Upper lobe of left lung (tissue), 6 donors: ENCODE results near the gene TCTN2. TPM values are rescaled to one million over a fixed set of nuclear protein-coding genes. Genes with fewer than 3 reads are reported as not detected.

Experiments used
- ATAC-seq, 2 donors: fragments of 200-7000 bp; cut with Tn5 transposase; one replicate each; pipeline ENCODE4 v1.9.1; 2022; ENCODE audit warnings: mild to moderate bottlenecking in 2 of 2, moderate library complexity in 2 of 2; ENCODE audit not compliant: low FRiP score in 2 of 2
- DNase-seq, 2 donors: peaks; one replicate each; pipeline ENCODE4 v3.0.0-alpha.2; 2019 to 2020
- H3K27ac ChIP-seq, 4 donors: fragments of 200-600 bp; sonication (generic); one replicate each; pipeline ENCODE4 v1.5.1; 2016 to 2019
- H3K27me3 ChIP-seq, 4 donors: fragments of 200-600 bp; sonication (generic); one replicate each; pipeline ENCODE4 v1.5.1; 2017 to 2019
- H3K36me3 ChIP-seq, 4 donors: fragments of 200-600 bp; sonication (generic); one replicate each; pipeline ENCODE4 v1.5.1; 2016 to 2019
- H3K4me1 ChIP-seq, 4 donors: fragments of 200-600 bp; sonication (generic); one replicate each; pipeline ENCODE4 v1.5.1; 2018 to 2019
- H3K4me3 ChIP-seq, 4 donors: fragments of 200-600 bp; sonication (generic); one replicate each; pipeline ENCODE4 v1.5.1; 2017 to 2019; ENCODE audit warnings: mild to moderate bottlenecking in 2 of 4, moderate library complexity in 1 of 4
- H3K9me3 ChIP-seq, 4 donors: fragments of 200-600 bp; sonication (generic); one replicate each; pipeline ENCODE4 v1.5.1; 2018 to 2019
- CTCF ChIP-seq, 6 experiments: fragments of 450-650 bp in 4 of 6; fragments of 200-600 bp in 2 of 6; sonication (generic) in 2 of 6; IDR thresholded peaks; one replicate each; pipeline ENCODE4 v1.5.1; 2016 to 2019; ENCODE audit warnings: antibody characterized with exemption in 6 of 6
- EP300 ChIP-seq, 4 donors: sonication (generic); formaldehyde crosslinking; IDR thresholded peaks; one replicate each; pipeline ENCODE4 v1.5.1; 2017; ENCODE audit warnings: antibody characterized with exemption in 4 of 4, control low read depth in 2 of 4
- POLR2A ChIP-seq, 4 donors: fragments of 450-650 bp; IDR thresholded peaks; one replicate each; pipeline ENCODE4 v1.5.1; 2016 to 2017; ENCODE audit warnings: antibody characterized with exemption in 4 of 4, mild to moderate bottlenecking in 2 of 4
- POLR2AphosphoS5 ChIP-seq, 2 donors: sonication (generic); formaldehyde crosslinking; IDR thresholded peaks; one replicate each; pipeline ENCODE4 v1.5.1; 2017; ENCODE audit warnings: antibody characterized with exemption in 2 of 2
- WGBS, 2 donors: methylation state at CpG; one replicate each; pipeline ENCODE4 v1.1.5; 2017 to 2018; 5-methylcytosine and 5-hydroxymethylcytosine counted together
- total RNA-seq, 6 donors: library from RNA; depleted of rRNA in 4 of 6; stranded (reverse); fragments of >200 nt in 4 of 6; gene quantifications; one replicate each; pipeline versions ENCODE4 v1.1.0 to v1.2.1, GENCODE V29; 2016 to 2021
- donor health status: DM: no; HTN: no; CAD: no; lungs with moderate emphysema.
- donor health status: DM: no; HTN: yes; CAD: no; lungs with severe emphysema.

Gene TCTN2
- total RNA-seq, 6 donors from 2014 or later, result 8.4 to 22.3 (median 14.8) TPM

GRCh38 chr12:123727878-123728277, 57.0 kb downstream of the TCTN2 start:
- DNase-seq (no peak), ATAC-seq (no peak)
- Histone ChIP-seq H3K4me1 (no peaks in the 10 kb centered on the region), H3K36me3 (peaks cover 3 to 92% (median 49%) of the 10 kb centered on the region in 4 donors), H3K27ac (no peak overlapping the region), H3K4me3 (no peak overlapping the region), H3K9me3 (no peaks in the 10 kb centered on the region), H3K27me3 (no peaks in the 10 kb centered on the region)
- no peak for TF ChIP-seq POLR2AphosphoS5 (IDR thresholded peaks at IDR 0.05)
- no peak for TF ChIP-seq CTCF (IDR thresholded peaks at IDR 0.05)
- no peak for TF ChIP-seq EP300 (IDR thresholded peaks at IDR 0.05)
- no peak for TF ChIP-seq POLR2A (IDR thresholded peaks at IDR 0.05)
- WGBS, 2 donors, result 77 to 85% methylated on average over 3 of the region's 3 CpGs

GRCh38 chr12:123731596-123731995, 60.7 kb downstream of the TCTN2 start:
- DNase-seq, result no peak
- Histone ChIP-seq H3K9me3 (no peaks in the 10 kb centered on the region), H3K4me3 (no peak overlapping the region), H3K36me3 (peaks cover 10 to 96% (median 67%) of the 10 kb centered on the region in 4 donors), H3K27ac (no peak overlapping the region), H3K4me1 (no peaks in the 10 kb centered on the region), H3K27me3 (no peaks in the 10 kb centered on the region)
- WGBS, 2 donors, result 78 to 90% methylated on average over 2 of the region's 2 CpGs
- ATAC-seq, result no peak
- TF ChIP-seq EP300 (IDR thresholded peaks at IDR 0.05), result no peak
- TF ChIP-seq POLR2AphosphoS5 (IDR thresholded peaks at IDR 0.05), result no peak
- no peak for TF ChIP-seq POLR2A (IDR thresholded peaks at IDR 0.05)
- no peak for TF ChIP-seq CTCF (IDR thresholded peaks at IDR 0.05)

GRCh38 chr12:123732251-123732650, 61.3 kb downstream of the TCTN2 start:
- Histone ChIP-seq H3K36me3 (peaks cover 16 to 96% (median 67%) of the 10 kb centered on the region in 4 donors), H3K9me3 (no peaks in the 10 kb centered on the region), H3K27ac (no peak overlapping the region), H3K4me3 (no peak overlapping the region), H3K4me1 (no peaks in the 10 kb centered on the region), H3K27me3 (no peaks in the 10 kb centered on the region)
- DNase-seq (peak in 1 of 2 donors; percentile 15), ATAC-seq (no peak)
- WGBS, 2 donors, result 84 to 94% methylated on average over 8 to 12 of the region's 12 CpGs
- TF ChIP-seq EP300 (IDR thresholded peaks at IDR 0.05) (no peak), CTCF (IDR thresholded peaks at IDR 0.05) (no peak), POLR2AphosphoS5 (IDR thresholded peaks at IDR 0.05) (no peak), POLR2A (IDR thresholded peaks at IDR 0.05) (no peak)

- no peaks in the 10 kb centered on the region for H3K4me1 ChIP-seq
- H3K27ac ChIP-seq, result no peak overlapping the region
- no peak for ATAC-seq
- H3K36me3 ChIP-seq, result peaks cover 20 to 95% (median 71%) of the 10 kb centered on the region in 4 donors
- no peaks in the 10 kb centered on the region for H3K9me3 ChIP-seq
- TF ChIP-seq EP300 (IDR thresholded peaks at IDR 0.05), result no peak
- no peak for TF ChIP-seq CTCF (IDR thresholded peaks at IDR 0.05)
- no peak for TF ChIP-seq POLR2A (IDR thresholded peaks at IDR 0.05)
- no peak for TF ChIP-seq POLR2AphosphoS5 (IDR thresholded peaks at IDR 0.05)
- DNase-seq, result no peak
- H3K4me3 ChIP-seq, result no peak overlapping the region
- WGBS, 2 donors, result 84 to 88% methylated on average over 10 of the region's 10 CpGs
- H3K27me3 ChIP-seq, result no peaks in the 10 kb centered on the region
Observed at GRCh38 chr12:123733229-123733628, 62.3 kb downstream of the TCTN2 start.

GRCh38 chr12:123734268-123734667, 63.4 kb downstream of the TCTN2 start:
- Histone ChIP-seq H3K27ac (no peak overlapping the region), H3K36me3 (peaks cover 28 to 95% (median 77%) of the 10 kb centered on the region in 4 donors), H3K9me3 (no peaks in the 10 kb centered on the region), H3K4me3 (no peak overlapping the region), H3K4me1 (no peaks in the 10 kb centered on the region), H3K27me3 (no peaks in the 10 kb centered on the region)
- DNase-seq (no peak), ATAC-seq (no peak)
- TF ChIP-seq CTCF (IDR thresholded peaks at IDR 0.05) (no peak), POLR2A (IDR thresholded peaks at IDR 0.05) (no peak), POLR2AphosphoS5 (IDR thresholded peaks at IDR 0.05) (no peak), EP300 (IDR thresholded peaks at IDR 0.05) (no peak)
- 73 to 76% methylated on average over 5 of the region's 5 CpGs for WGBS, 2 donors
